Right lobe of liver (tissue), 6 donors: ENCODE data around the gene POU6F1. TPM values are rescaled to one million over a fixed set of nuclear protein-coding genes. Genes with fewer than 3 reads are reported as not detected.

ENCODE experiments used
- ATAC-seq, 4 donors: fragments of 200-7000 bp; cut with Tn5 transposase; one replicate each; pipeline ENCODE4 v1.9.1; 2020; ENCODE audit warnings: mild to moderate bottlenecking in 4 of 4, moderate library complexity in 4 of 4
- DNase-seq, 3 donors: peaks; one replicate each; pipeline ENCODE4 v3.0.0-alpha.2; 2020
- H3K27ac ChIP-seq, 3 donors: fragments of 200-600 bp; one replicate each; pipeline ENCODE4 v1.8.0; 2022
- H3K27me3 ChIP-seq, 2 donors: fragments of 200-600 bp; one replicate each; pipeline ENCODE4 v1.8.0; 2022
- H3K36me3 ChIP-seq, 4 donors: fragments of 200-600 bp; sonication (generic) in 1 of 4; one replicate each; pipeline versions ENCODE4 v1.5.1 to v1.8.0; 2017 to 2022; ENCODE audit warnings: control low read depth in 1 of 4
- H3K4me1 ChIP-seq, 4 donors: fragments of 200-600 bp; sonication (generic) in 1 of 4; one replicate each; pipeline versions ENCODE4 v1.5.1 to v1.8.0; 2017 to 2022; ENCODE audit warnings: control low read depth in 1 of 4
- H3K4me3 ChIP-seq, 3 donors: fragments of 200-600 bp; one replicate each; pipeline ENCODE4 v1.8.0; 2022
- H3K9me3 ChIP-seq, 4 donors: fragments of 200-600 bp; sonication (generic) in 1 of 4; one replicate each; pipeline versions ENCODE4 v1.5.1 to v1.8.0; 2017 to 2022; ENCODE audit warnings: control low read depth in 1 of 4
- POLR2A ChIP-seq: fragments of 450-650 bp; IDR thresholded peaks from one replicate; pipeline ENCODE4 v1.6.1; 2017; ENCODE audit warnings: antibody characterized with exemption, mild to moderate bottlenecking
- WGBS: methylation state at CpG from one replicate; pipeline ENCODE4 v1.1.6; 2018; ENCODE audit warnings: low coverage, low lambda C conversion rate; ENCODE audit not compliant: insufficient coverage; ENCODE audit errors: missing lambda C conversion rate; 5-methylcytosine and 5-hydroxymethylcytosine counted together
- intact Hi-C, 2 donors: fragments of 100-400 bp; cut with DNase I; formaldehyde crosslinking; loops; one replicate each; pipeline versions ENCODE4 v1.11.2 to v1.14.1; 2022
- total RNA-seq, 6 experiments: library from RNA; depleted of rRNA in 2 of 6; stranded (reverse); fragments of >200 nt in 2 of 6; fragmentation: NEBNext Ultra II Directional in 3 of 6; extraction: Animal tissue kit (Norgen Biotek cat#: 25700) in 3 of 6; gene quantifications; one replicate each; pipeline versions ENCODE4 v1.1.0 to v1.2.4, GENCODE V29; 2016 to 2023
- TF ChIP-seq, protein P1 (sequence below), 4 donors: fragments of 200-600 bp in 3 of 4; fragments of 450-650 bp in 1 of 4; IDR thresholded peaks; one replicate each; pipeline versions ENCODE4 v1.5.1 to v1.8.0; 2016 to 2022; ENCODE audit warnings: antibody characterized with exemption in 4 of 4, mild to moderate bottlenecking in 2 of 4
- donor health status: DM: no; HTN: yes; CAD: no.
- donor health status: DM: no; HTN: no; CAD: no.
- donor health status: DM: no; HTN: no; CAD: no.
- donor health status: DM: no; HTN: yes; CAD: no.
- donor health status: DM: no; HTN: yes; CAD: no.

POU6F1 gene
- total RNA-seq, 6 experiments from 2014 or later: 2.5 to 7.0 (median 3.6) TPM

DNA sequence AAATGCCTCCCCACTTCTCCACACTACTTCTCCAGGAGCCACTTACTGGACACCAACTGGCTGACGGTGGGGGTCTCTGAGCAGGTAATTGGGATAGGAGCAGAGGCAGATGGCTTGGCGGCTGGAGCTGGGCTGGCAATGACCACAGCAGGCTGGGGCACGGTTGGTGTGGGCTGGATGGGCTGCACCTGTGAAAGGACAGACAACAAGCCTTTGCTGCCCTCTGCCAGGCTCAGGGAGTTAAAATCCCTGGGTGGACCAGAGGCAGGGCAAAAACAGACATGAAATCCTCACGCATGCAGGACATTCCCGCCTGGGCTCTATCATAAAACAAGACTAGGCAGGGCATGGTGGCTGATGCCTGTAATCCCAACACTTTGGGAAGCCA is 25.6 kb downstream of the POU6F1 start:
- no peak overlapping the region for H3K4me3 ChIP-seq
- no CpG with 5 or more reads among the region's 5 CpGs for WGBS
- no peaks in the 10 kb centered on the region for H3K36me3 ChIP-seq
- no peak overlapping the region for H3K27ac ChIP-seq
- no peak for DNase-seq
- no peak for TF ChIP-seq POLR2A
- TF ChIP-seq, protein P1, sequence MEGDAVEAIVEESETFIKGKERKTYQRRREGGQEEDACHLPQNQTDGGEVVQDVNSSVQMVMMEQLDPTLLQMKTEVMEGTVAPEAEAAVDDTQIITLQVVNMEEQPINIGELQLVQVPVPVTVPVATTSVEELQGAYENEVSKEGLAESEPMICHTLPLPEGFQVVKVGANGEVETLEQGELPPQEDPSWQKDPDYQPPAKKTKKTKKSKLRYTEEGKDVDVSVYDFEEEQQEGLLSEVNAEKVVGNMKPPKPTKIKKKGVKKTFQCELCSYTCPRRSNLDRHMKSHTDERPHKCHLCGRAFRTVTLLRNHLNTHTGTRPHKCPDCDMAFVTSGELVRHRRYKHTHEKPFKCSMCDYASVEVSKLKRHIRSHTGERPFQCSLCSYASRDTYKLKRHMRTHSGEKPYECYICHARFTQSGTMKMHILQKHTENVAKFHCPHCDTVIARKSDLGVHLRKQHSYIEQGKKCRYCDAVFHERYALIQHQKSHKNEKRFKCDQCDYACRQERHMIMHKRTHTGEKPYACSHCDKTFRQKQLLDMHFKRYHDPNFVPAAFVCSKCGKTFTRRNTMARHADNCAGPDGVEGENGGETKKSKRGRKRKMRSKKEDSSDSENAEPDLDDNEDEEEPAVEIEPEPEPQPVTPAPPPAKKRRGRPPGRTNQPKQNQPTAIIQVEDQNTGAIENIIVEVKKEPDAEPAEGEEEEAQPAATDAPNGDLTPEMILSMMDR (IDR thresholded peaks at IDR 0.05): no peak
- no peaks in the 10 kb centered on the region for H3K4me1 ChIP-seq
- no peaks in the 10 kb centered on the region for H3K9me3 ChIP-seq
- no peaks in the 10 kb centered on the region for H3K27me3 ChIP-seq
- no peak for ATAC-seq
- intact Hi-C loops: no loop called here

DNA sequence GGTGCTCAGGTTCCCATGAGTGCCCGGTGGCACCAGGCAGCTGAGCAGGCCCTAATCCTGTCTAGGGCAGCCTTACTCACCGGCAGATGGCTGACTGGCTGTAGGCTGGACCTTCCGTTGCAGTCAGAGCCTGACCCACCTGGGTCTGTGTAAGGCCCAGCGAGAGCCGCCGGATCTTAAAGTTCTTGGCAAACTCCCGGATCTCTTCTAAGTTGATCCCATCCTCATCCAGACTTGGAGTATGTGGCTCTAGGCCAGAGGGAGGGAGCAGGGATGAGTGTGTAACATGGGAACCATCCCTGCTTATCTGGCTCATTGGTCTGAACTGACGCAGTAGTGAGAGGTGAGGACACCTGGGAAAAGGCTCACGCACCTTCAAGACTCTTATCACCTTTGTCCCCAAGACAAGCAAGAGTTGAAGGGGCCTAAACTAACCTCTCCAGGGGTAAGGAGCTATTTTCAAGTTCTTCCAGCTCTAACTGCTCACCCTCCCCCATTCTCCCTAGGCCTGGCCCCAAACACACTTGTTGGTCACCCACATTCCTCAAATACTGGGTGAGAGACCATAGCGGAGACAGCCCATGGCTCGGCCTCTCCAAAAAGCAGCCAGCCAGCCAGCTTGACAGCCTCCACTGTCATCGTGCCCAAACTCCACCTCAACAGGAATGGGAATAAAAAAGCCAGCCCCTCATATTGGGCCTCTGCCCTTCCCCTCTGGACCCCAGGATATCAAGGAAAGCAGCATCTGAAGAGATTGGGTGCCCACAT is 26.2 kb downstream of the POU6F1 start:
- Histone ChIP-seq H3K36me3 (no peaks in the 10 kb centered on the region), H3K4me3 (no peak overlapping the region), H3K27me3 (no peaks in the 10 kb centered on the region), H3K27ac (no peak overlapping the region), H3K4me1 (no peaks in the 10 kb centered on the region), H3K9me3 (no peaks in the 10 kb centered on the region)
- ATAC-seq (no peak), DNase-seq (no peak)
- intact Hi-C loops: no loop called here
- no peak for TF ChIP-seq POLR2A
- TF ChIP-seq, protein P1 (IDR thresholded peaks at IDR 0.05): no peak
- WGBS: 100% methylated on average over 1 of the region's 12 CpGs

DNA sequence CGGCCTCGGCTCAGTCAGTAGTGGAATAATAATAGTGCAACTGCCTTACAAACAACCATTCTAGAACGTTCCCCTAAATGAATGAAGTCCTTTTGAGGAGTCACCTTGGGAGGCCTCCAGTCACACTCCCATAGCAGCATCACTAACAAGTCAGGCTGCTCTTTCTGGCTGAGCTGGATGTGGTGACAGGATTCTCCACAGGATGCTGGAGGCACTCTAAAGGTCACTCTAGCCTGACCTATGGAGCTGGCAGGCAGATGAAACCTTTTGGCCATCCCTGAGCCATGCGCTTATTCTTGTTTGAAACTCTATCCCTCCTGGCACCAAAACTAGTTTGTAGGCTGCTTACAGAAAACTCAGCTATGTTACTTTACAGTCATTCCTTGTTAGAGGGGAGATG is 27.0 kb downstream of the POU6F1 start:
- H3K36me3 ChIP-seq: no peaks in the 10 kb centered on the region
- H3K27me3 ChIP-seq: no peaks in the 10 kb centered on the region
- ATAC-seq (no peak), DNase-seq (no peak)
- H3K9me3 ChIP-seq: no peaks in the 10 kb centered on the region
- no peak overlapping the region for H3K27ac ChIP-seq
- TF ChIP-seq, protein P1 (IDR thresholded peaks at IDR 0.05): no peak
- no peak for TF ChIP-seq POLR2A
- no peak overlapping the region for H3K4me3 ChIP-seq
- intact Hi-C loops: no loop called here
- no peaks in the 10 kb centered on the region for H3K4me1 ChIP-seq
- WGBS: 95% methylated on average over 2 of the region's 4 CpGs

DNA sequence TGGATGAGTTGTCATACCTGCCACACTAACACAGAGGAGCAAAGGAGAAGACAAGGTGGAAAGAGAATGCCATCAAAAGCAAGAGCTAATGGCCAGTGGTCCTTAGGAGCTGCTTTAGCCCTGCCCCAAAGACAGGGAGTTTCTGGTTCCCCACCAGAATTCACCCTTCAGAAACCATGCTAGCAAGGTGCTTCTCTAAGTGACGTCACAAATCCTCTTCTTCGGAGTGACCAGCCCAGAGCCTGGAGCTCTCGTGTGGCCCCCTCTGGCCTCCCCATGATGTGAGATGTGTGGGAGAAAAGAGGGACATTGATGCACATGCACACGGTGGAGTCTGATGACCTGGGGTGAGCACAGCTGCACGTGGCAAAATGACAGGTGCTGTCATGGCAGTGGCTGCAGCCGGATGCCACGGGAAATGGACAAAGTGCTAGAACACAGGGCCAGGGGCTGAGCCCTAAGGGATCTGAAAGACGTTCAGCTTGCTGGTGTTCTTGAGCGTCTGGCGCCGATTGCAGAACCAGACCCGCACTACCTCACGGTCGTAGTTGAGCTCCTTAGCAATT is 28.0 kb downstream of the POU6F1 start:
- no peaks in the 10 kb centered on the region for H3K27me3 ChIP-seq
- TF ChIP-seq POLR2A: no peak
- TF ChIP-seq, protein P1 (IDR thresholded peaks at IDR 0.05): no peak
- intact Hi-C loops: no loop called here
- H3K36me3 ChIP-seq: no peaks in the 10 kb centered on the region
- H3K4me1 ChIP-seq: no peaks in the 10 kb centered on the region
- no peak overlapping the region for H3K27ac ChIP-seq
- ATAC-seq (no peak), DNase-seq (no peak)
- no peaks in the 10 kb centered on the region for H3K9me3 ChIP-seq
- no peak overlapping the region for H3K4me3 ChIP-seq
- 82% methylated on average over 6 of the region's 14 CpGs for WGBS
